CD4-positive, alpha-beta T cell (primary cell): ENCODE measurements around the gene SLCO2B1. TPM values are rescaled to one million over a fixed set of nuclear protein-coding genes. Genes with fewer than 3 reads are reported as not detected.

Experiments used
- ATAC-seq: fragments of 200-7000 bp; cut with Tn5 transposase; one replicate; pipeline ENCODE4 v1.10.0; 2022; ENCODE audit warnings: mild to moderate bottlenecking; ENCODE audit not compliant: poor library complexity
- CTCF ChIA-PET: fragments of 350-600 bp; sonication (Branson Sonifier 250); formaldehyde crosslinking; loops from one replicate; lab custom pipeline; 2021; ENCODE audit warnings: antibody characterized with exemption, inconsistent platforms; lab: Charles Lee
- POLR2A ChIA-PET: fragments of 350-600 bp; sonication (Branson Sonifier 250); formaldehyde crosslinking; loops from one replicate; lab custom pipeline; 2021; ENCODE audit warnings: antibody characterized with exemption, inconsistent platforms; lab: Charles Lee
- DNase-seq, 14 experiments: peaks; one replicate each; pipeline ENCODE4 v3.0.0-alpha.2; 2013 to 2020; ENCODE audit warnings: mixed read lengths in 2 of 14
- H3K27ac ChIP-seq, 2 donors: one replicate each; pipeline versions ENCODE4 v1.5.1 to v1.7.0; 2013; ENCODE audit warnings: low read length in 2 of 2, low read depth in 1 of 2, mild to moderate bottlenecking in 1 of 2
- H3K27me3 ChIP-seq, 2 experiments: 1 replicate in 1 of 2; 2 replicates in 1 of 2; pipeline versions ENCODE4 v1.6.1 to v1.7.0; 2013; ENCODE audit warnings: low read length in 2 of 2, control low read depth in 1 of 2, mild to moderate bottlenecking in 1 of 2, moderate library complexity in 1 of 2; ENCODE audit not compliant: insufficient read depth in 2 of 2, control insufficient read depth in 1 of 2
- H3K36me3 ChIP-seq: one replicate; pipeline ENCODE4 v1.6.1; 2013; ENCODE audit warnings: low read length, control low read depth; ENCODE audit not compliant: insufficient read depth
- H3K4me1 ChIP-seq: one replicate; pipeline ENCODE4 v1.6.1; 2013; ENCODE audit warnings: low read length, control low read depth; ENCODE audit not compliant: insufficient read depth
- H3K4me3 ChIP-seq: one replicate; pipeline ENCODE4 v1.5.1; 2013; ENCODE audit warnings: mild to moderate bottlenecking, low read length, moderate library complexity
- H3K9me3 ChIP-seq, 2 experiments: 1 replicate in 1 of 2; 2 replicates in 1 of 2; pipeline versions ENCODE4 v1.6.1 to v1.7.0; 2013; ENCODE audit warnings: low read length in 2 of 2, mild to moderate bottlenecking in 2 of 2, control low read depth in 1 of 2, moderate library complexity in 1 of 2; ENCODE audit not compliant: control insufficient read depth in 1 of 2, insufficient read depth in 1 of 2
- H3K27ac Mint-ChIP-seq: one replicate; pipeline ENCODE4 v1.8.0; 2020; ENCODE audit warnings: mixed read lengths
- H3K27me3 Mint-ChIP-seq: one replicate; pipeline ENCODE4 v1.8.0; 2021; ENCODE audit warnings: mixed read lengths
- H3K36me3 Mint-ChIP-seq: one replicate; pipeline ENCODE4 v1.8.0; 2021; ENCODE audit warnings: low read depth, mixed read lengths
- H3K4me1 Mint-ChIP-seq: one replicate; pipeline ENCODE4 v1.8.0; 2021; ENCODE audit warnings: low read depth, mixed read lengths
- H3K4me3 Mint-ChIP-seq: one replicate; pipeline ENCODE4 v1.8.0; 2020; ENCODE audit warnings: mild to moderate bottlenecking, mixed read lengths
- H3K9me3 Mint-ChIP-seq: one replicate; pipeline ENCODE4 v1.8.0; 2020; ENCODE audit warnings: mixed read lengths
- intact Hi-C, 2 experiments: fragments of 100-400 bp; cut with DNase I in 1 of 2; cut with micrococcal nuclease in 1 of 2; formaldehyde crosslinking; loops; one replicate each; pipeline versions ENCODE4 v1.15.1 to v1.9.0; 2023 to 2025; cut with DNase I, micrococcal nuclease
- total RNA-seq, 174 experiments: library from RNA in 2 of 174; stranded (reverse) in 2 of 174; gene quantifications; one replicate each; pipeline ENCODE4 v1.2.3 and lab custom pipeline; 2021 to 2026
- TF ChIP-seq, protein P1 (sequence below): fragments of 200-600 bp; IDR thresholded peaks from one replicate; pipeline ENCODE4 v1.8.0; 2022; ENCODE audit warnings: antibody characterized with exemption, mild to moderate bottlenecking

Gene SLCO2B1
- total RNA-seq, 2 experiments from 2014 or later: not detected

DNA sequence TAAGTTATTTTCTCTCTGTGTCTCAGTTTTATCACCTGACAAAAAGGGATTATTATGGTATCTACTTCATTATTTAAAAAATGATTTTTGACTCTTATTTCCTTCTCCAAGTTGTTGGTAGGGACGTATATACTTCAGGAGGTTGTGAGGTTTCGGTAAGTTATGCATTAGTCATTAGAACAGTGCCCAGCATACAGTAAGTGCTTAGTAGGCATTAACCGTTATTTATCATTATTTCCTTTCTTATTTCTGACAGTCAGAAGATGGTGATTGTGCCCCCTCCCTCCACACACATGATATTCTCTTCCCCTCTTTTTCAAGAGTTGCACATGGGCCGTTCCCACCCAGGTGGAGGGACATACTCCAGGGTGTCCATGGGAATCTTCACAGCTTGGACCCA lies 36.1 kb downstream of the SLCO2B1 start:
- no peaks in the 10 kb centered on the region for H3K36me3 Mint-ChIP-seq
- no peaks in the 10 kb centered on the region for H3K36me3 ChIP-seq
- ATAC-seq: no peak
- H3K4me3 ChIP-seq: no peak overlapping the region
- H3K4me1 Mint-ChIP-seq: no peaks in the 10 kb centered on the region
- H3K9me3 Mint-ChIP-seq: no peaks in the 10 kb centered on the region
- H3K4me1 ChIP-seq: no peaks in the 10 kb centered on the region
- no peak for DNase-seq
- H3K4me3 Mint-ChIP-seq: no peak overlapping the region
- H3K27ac ChIP-seq: no peak overlapping the region
- no peaks in the 10 kb centered on the region for H3K27me3 ChIP-seq
- intact Hi-C loops: no loop called here
- no peaks in the 10 kb centered on the region for H3K9me3 ChIP-seq
- H3K27me3 Mint-ChIP-seq: peaks cover 10% of the 10 kb centered on the region
- no peak overlapping the region for H3K27ac Mint-ChIP-seq
- CTCF ChIA-PET: interaction anchor here (1.2 kb wide), 1 partner anchor 18 kb away, joined by 3 read pairs; no protein-coding TSS in a partner anchor
- TF ChIP-seq, protein P1, sequence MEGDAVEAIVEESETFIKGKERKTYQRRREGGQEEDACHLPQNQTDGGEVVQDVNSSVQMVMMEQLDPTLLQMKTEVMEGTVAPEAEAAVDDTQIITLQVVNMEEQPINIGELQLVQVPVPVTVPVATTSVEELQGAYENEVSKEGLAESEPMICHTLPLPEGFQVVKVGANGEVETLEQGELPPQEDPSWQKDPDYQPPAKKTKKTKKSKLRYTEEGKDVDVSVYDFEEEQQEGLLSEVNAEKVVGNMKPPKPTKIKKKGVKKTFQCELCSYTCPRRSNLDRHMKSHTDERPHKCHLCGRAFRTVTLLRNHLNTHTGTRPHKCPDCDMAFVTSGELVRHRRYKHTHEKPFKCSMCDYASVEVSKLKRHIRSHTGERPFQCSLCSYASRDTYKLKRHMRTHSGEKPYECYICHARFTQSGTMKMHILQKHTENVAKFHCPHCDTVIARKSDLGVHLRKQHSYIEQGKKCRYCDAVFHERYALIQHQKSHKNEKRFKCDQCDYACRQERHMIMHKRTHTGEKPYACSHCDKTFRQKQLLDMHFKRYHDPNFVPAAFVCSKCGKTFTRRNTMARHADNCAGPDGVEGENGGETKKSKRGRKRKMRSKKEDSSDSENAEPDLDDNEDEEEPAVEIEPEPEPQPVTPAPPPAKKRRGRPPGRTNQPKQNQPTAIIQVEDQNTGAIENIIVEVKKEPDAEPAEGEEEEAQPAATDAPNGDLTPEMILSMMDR: no peak
- POLR2A ChIA-PET: no interaction called here

DNA sequence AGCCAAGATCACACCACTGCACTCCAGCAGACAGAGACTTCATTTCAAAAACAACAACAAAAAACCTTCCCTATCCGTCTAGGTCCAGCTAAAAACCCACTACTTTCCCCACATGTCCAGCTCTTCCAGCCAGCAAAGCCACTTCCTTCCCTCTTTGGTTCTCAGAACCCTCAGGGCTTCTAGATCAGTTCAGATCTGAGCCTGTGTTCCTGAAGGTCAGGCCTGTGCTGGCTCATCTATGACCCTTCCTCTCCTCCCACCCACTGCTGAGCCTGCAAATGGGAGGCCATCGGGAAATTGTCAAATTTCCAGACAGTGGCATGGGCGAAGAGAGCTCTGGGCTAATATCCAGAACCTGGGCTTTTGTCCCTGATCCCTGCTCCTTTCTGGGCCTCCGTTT lies 37.8 kb downstream of the SLCO2B1 start:
- H3K36me3 ChIP-seq: no peaks in the 10 kb centered on the region
- Mint-ChIP-seq H3K4me3 (no peak overlapping the region), H3K36me3 (no peaks in the 10 kb centered on the region), H3K27me3 (peaks cover 5% of the 10 kb centered on the region), H3K9me3 (no peaks in the 10 kb centered on the region), H3K4me1 (no peaks in the 10 kb centered on the region), H3K27ac (no peak overlapping the region)
- DNase-seq (no peak), ATAC-seq (no peak)
- intact Hi-C loops: no loop called here
- TF ChIP-seq, protein P1: no peak
- no peaks in the 10 kb centered on the region for H3K4me1 ChIP-seq
- H3K27me3 ChIP-seq: no peaks in the 10 kb centered on the region
- CTCF ChIA-PET: interaction anchor here (1.8 kb wide), 1 partner anchor 16 kb away, joined by 4 read pairs; no protein-coding TSS in a partner anchor
- H3K27ac ChIP-seq: no peak overlapping the region
- POLR2A ChIA-PET: no interaction called here
- no peak overlapping the region for H3K4me3 ChIP-seq
- H3K9me3 ChIP-seq: no peaks in the 10 kb centered on the region

DNA sequence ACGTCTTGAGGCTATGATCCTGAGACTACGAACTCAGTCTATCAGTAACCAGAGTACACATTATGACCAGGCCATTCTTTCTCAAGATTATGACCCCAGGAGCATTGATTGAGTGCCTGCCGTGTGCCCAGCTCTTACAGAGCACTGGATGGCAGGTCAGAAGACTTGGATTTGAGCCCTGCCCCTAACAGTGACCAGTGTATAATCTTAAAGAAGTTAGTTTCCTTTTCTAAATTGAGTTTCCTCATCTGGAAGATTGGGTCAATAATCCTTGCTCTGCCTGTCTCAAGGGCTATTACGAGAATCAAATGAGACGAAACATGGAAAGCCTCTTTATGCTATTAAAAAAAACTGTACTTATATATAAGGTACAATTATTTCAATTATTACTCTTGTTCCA lies 38.2 kb downstream of the SLCO2B1 start:
- POLR2A ChIA-PET: no interaction called here
- Histone ChIP-seq H3K36me3 (no peaks in the 10 kb centered on the region), H3K27ac (no peak overlapping the region), H3K4me3 (no peak overlapping the region), H3K9me3 (no peaks in the 10 kb centered on the region), H3K27me3 (no peaks in the 10 kb centered on the region), H3K4me1 (no peaks in the 10 kb centered on the region)
- Mint-ChIP-seq H3K36me3 (no peaks in the 10 kb centered on the region), H3K9me3 (no peaks in the 10 kb centered on the region), H3K27ac (no peak overlapping the region), H3K4me3 (no peak overlapping the region), H3K4me1 (no peaks in the 10 kb centered on the region), H3K27me3 (peaks cover 5% of the 10 kb centered on the region)
- TF ChIP-seq, protein P1: no peak
- ATAC-seq (no peak), DNase-seq (no peak)
- intact Hi-C loops: no loop called here
- CTCF ChIA-PET: interaction anchor here (1.8 kb wide), 1 partner anchor 16 kb away, joined by 4 read pairs; no protein-coding TSS in a partner anchor
